Measurements from ENCODE around the gene MED15. TPM values are rescaled to one million over a fixed set of nuclear protein-coding genes. Genes with fewer than 3 reads are reported as not detected.

The MED15 gene
- total RNA-seq, 1 donor from 2014 or later = 111 TPM

DNA sequence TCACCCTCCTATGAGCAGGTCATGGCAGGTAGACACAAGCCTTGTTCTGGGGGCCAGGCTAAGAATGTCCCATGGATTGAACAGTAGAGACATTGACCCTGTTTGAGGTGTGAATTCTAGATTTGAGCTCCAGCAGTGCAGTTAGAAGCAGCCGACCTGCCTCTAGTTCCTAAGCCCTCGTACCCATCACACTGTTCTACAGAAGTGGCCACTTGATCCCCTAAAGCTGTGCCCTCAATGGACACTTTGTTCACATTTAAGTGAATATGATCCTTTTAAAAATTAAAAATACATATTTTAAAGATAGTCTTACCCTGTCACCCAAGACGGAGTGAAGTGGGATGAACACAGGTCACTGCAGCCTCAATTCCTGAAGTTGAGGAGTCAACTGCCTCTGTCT lies 122.0 kb downstream of the MED15 start:
- H3K27me3 Mint-ChIP-seq (ENCODE audit: low read depth) = peaks cover 18% of the 10 kb centered on the region
- H3K27ac Mint-ChIP-seq (ENCODE audit: unreplicated experiment) = no peak overlapping the region
- H3K4me3 Mint-ChIP-seq (ENCODE audit: unreplicated experiment) = no peak overlapping the region
- no peak for DNase-seq (ENCODE audit: low spot score)
- no peaks in the 10 kb centered on the region for H3K9me3 Mint-ChIP-seq (ENCODE audit: low read depth)
- no peaks in the 10 kb centered on the region for H3K36me3 Mint-ChIP-seq (ENCODE audit: low read depth)
- H3K4me1 Mint-ChIP-seq (ENCODE audit: low read depth) = no peaks in the 10 kb centered on the region
- TF ChIP-seq, protein P1, sequence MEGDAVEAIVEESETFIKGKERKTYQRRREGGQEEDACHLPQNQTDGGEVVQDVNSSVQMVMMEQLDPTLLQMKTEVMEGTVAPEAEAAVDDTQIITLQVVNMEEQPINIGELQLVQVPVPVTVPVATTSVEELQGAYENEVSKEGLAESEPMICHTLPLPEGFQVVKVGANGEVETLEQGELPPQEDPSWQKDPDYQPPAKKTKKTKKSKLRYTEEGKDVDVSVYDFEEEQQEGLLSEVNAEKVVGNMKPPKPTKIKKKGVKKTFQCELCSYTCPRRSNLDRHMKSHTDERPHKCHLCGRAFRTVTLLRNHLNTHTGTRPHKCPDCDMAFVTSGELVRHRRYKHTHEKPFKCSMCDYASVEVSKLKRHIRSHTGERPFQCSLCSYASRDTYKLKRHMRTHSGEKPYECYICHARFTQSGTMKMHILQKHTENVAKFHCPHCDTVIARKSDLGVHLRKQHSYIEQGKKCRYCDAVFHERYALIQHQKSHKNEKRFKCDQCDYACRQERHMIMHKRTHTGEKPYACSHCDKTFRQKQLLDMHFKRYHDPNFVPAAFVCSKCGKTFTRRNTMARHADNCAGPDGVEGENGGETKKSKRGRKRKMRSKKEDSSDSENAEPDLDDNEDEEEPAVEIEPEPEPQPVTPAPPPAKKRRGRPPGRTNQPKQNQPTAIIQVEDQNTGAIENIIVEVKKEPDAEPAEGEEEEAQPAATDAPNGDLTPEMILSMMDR (IDR thresholded peaks at IDR 0.05) = no peak

DNA sequence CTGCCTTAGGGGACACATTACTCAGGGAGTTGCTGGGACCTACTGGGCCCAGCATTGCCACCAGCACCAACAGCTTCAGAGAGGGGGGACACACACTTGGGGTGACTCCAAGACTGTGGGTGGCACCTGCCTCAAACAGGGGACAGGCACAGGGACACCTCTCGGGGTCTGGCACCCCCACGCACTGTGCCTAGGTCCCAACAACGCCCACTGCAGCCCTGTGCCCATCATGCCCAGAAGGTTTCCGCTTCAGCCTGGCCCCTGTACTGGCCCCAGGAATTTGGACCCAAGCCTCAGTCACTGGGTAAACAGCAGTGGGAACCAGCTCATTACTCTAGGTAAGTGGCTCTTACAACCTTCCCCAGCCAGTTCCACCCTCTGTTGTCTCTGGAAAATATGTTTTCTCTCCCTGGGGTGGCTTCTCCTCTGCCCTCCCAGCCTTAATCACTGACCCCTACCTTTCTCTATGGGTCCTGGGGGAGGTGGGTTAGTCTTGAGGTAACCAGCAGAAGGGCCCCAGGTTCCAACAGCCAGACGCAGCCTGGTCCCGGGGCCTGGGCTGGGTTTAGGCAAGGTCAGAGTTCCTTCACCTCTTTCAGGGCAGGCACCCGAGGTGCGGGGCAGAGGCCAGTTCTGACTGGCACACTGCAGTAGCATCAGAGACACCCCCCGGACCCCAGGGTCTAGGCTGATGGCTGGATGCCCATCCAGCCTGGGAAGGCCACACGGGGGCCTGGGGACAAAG lies 123.6 kb downstream of the MED15 start:
- no peak overlapping the region for H3K4me3 Mint-ChIP-seq (ENCODE audit: unreplicated experiment)
- H3K4me1 Mint-ChIP-seq (ENCODE audit: low read depth) = no peaks in the 10 kb centered on the region
- H3K27ac Mint-ChIP-seq (ENCODE audit: unreplicated experiment) = no peak overlapping the region
- no peaks in the 10 kb centered on the region for H3K36me3 Mint-ChIP-seq (ENCODE audit: low read depth)
- peaks cover 18% of the 10 kb centered on the region for H3K27me3 Mint-ChIP-seq (ENCODE audit: low read depth)
- no peak for DNase-seq (ENCODE audit: low spot score)
- TF ChIP-seq, protein P1 (IDR thresholded peaks at IDR 0.05) = no peak
- no peaks in the 10 kb centered on the region for H3K9me3 Mint-ChIP-seq (ENCODE audit: low read depth)

DNA sequence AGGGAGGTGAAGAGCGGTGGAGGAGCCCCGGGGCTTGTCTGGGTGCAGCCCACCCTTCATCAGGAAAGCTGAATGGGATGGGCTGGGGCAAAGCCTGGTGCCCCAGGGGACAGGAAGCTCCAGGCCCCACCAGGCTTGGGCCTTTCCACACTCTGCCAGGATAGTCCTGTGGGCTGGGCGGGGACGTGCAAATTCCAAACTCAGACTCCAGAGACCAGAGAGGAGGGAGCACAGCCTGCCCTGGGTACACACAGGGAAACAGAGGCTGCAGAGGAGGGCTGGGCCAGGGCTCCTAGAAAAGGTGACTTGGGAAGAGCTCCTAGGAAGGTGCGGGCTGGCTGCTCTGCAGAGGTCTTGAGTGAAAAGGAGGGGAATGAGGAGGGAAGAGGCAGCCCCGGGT lies 124.7 kb downstream of the MED15 start:
- no peak for DNase-seq (ENCODE audit: low spot score)
- Mint-ChIP-seq H3K27ac (ENCODE audit: unreplicated experiment) (no peak overlapping the region), H3K9me3 (ENCODE audit: low read depth) (no peaks in the 10 kb centered on the region), H3K4me1 (ENCODE audit: low read depth) (no peaks in the 10 kb centered on the region), H3K27me3 (ENCODE audit: low read depth) (peaks cover 16% of the 10 kb centered on the region), H3K4me3 (ENCODE audit: unreplicated experiment) (no peak overlapping the region), H3K36me3 (ENCODE audit: low read depth) (no peaks in the 10 kb centered on the region)
- TF ChIP-seq, protein P1 (IDR thresholded peaks at IDR 0.05) = no peak

DNA sequence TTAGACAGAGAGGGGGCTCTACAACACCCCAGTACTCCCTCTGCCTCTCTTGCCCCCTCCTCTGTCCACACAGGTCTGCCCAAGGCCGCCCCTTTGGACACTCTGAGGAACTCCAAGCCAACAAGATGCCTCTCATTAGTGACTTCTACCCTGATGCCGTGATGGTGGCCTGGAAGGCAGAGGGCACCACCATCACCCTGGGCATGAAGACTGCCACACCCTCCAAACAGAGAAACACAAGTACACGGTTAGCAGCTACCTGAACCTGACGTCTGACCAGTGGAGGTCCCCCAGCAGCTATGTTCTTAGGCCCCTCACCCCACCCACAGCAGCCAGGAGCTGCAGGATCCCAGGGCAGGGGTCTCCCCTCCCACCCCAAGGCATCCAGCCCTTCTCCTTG lies 125.1 kb downstream of the MED15 start:
- Mint-ChIP-seq H3K4me3 (ENCODE audit: unreplicated experiment) (no peak overlapping the region), H3K9me3 (ENCODE audit: low read depth) (no peaks in the 10 kb centered on the region), H3K27me3 (ENCODE audit: low read depth) (peaks cover 14% of the 10 kb centered on the region), H3K4me1 (ENCODE audit: low read depth) (no peaks in the 10 kb centered on the region), H3K36me3 (ENCODE audit: low read depth) (no peaks in the 10 kb centered on the region), H3K27ac (ENCODE audit: unreplicated experiment) (no peak overlapping the region)
- no peak for DNase-seq (ENCODE audit: low spot score)
- TF ChIP-seq, protein P1 (IDR thresholded peaks at IDR 0.05) = no peak

DNA sequence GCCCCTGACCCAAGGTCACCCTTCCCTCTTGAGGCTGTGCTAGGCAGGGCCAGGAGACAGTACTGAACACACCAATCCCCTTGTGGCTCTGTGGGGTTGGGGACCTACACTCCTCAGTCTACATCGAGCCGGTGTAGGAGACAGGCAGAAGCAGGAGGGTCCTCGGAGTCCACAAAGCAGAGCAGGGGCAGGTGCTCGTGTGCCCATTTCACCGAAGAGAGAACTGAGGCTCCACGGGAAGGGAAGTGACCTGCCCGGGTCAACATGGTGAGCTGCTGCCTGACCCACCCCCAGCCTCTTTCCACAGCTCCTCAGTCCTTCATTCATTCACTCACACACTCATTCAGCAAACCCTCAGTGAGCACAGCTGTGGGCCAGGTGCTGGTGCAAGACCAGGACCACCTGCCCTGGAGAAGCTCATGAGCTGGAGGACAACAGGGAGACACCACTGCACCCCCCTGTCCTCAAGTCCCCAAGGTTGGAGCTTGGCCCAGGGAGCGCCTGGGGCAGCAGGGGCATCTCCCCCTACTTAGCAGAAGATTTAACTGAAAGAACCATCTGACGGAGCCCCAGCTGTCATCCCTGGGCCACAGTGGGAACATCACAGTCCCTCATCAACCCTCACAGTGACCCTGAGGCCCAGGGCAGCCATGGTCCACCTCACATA lies 127.3 kb downstream of the MED15 start:
- H3K4me1 Mint-ChIP-seq (ENCODE audit: low read depth) = no peaks in the 10 kb centered on the region
- TF ChIP-seq, protein P1 (IDR thresholded peaks at IDR 0.05) = no peak
- no peak for DNase-seq (ENCODE audit: low spot score)
- H3K4me3 Mint-ChIP-seq (ENCODE audit: unreplicated experiment) = no peak overlapping the region
- no peak overlapping the region for H3K27ac Mint-ChIP-seq (ENCODE audit: unreplicated experiment)
- peaks cover 18% of the 10 kb centered on the region for H3K27me3 Mint-ChIP-seq (ENCODE audit: low read depth)
- peaks cover 1% of the 10 kb centered on the region for H3K9me3 Mint-ChIP-seq (ENCODE audit: low read depth)
- no peaks in the 10 kb centered on the region for H3K36me3 Mint-ChIP-seq (ENCODE audit: low read depth)
